IPS-NIHi11 (cell line): Measurements from ENCODE around the gene PFKFB3.

Experiments
- DNase-seq: peaks from one replicate; pipeline ENCODE4 v3.0.0; 2012; ENCODE audit warnings: mixed read lengths, low spot score

PFKFB3 gene

DNA sequence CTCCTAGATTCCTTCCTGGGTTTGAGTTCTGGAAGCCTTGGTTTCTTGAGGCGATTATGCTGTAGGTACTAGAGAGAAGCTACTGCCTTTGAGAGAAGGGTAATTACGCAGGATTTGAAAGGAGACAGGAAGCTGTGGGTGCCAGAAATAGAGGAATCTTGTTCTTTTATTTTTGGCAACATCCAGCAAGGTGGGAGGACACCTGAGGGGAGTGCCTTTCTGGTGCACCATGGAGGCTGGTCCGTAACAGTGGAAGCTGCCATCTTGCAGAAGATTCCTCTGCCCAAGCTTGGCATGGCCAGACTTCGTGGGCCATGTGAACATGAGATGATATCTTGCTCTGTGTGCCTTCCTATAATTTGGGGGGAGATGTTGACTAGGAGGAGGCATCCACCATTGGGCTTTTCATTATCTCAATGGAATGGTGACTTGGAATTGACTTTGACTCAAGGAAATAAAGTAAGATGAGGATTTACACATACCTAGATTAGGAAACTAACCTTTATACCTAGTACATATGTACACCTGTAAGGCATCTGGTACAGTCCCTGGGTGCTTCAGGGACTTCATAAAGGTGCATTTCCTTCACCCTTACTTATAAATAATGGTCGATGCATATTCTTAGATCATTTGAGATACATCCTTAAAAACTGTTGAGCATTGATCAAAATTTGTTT is 98.2 kb downstream of the PFKFB3 start:
- no peak for DNase-seq

DNA sequence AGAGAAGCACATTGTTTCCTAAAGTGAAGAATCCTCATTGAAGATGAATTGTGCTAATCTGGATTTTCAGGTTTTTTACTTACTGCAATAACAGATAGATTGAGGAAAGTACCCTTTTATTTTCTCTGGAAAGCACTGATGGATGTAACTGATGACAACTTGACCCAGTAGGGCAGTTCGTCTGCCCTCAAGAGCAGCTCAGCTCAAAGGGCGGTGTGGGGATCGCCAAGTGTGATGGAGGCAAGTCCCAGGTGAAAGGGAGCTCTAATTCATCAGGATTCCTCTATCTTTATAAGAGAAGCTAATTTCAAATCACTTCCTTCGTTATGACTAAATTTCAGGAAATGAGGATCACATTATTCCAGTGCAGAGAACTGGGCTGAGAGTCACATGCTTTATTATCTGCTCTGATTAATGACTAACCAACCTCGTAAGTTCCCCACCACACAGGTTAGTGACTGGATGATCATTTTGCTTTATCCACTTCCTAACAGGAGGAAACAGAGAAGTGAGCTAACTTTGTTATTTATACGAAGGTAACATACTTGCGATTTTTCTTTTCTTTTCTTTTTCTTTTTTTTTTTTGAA is 98.8 kb downstream of the PFKFB3 start:
- DNase-seq: no peak
